Stimulated activated naive B cell treated with anti-CD40 and anti-IgM and Interleukin-4, amounts not matched to agents 10 μg/mL and 1 μg/mL and 100 μg/mL, for 72 hours (primary cell): ENCODE results near the gene CCRL2.
"Not testable (repeated sequence)": the region's sequence is repeated elsewhere in the genome, so short reads cannot be mapped to it uniquely, and the experiment has no call there.

ENCODE experiments used
- ATAC-seq, 2 donors: fragments of 150-1000 bp; cut with Tn5 transposase; replicated peaks; 2 replicates each; pipeline ENCODE4 v1.10.0; 2021; ENCODE audit warnings: moderate library complexity in 1 of 2
- DNase-seq: peaks from one replicate; pipeline ENCODE4 v3.0.0; 2021
- H3K27ac Mint-ChIP-seq: one replicate; pipeline ENCODE4 v1.8.0; 2022; ENCODE audit warnings: mild to moderate bottlenecking, mixed read lengths
- H3K27me3 Mint-ChIP-seq, 2 donors: one replicate each; pipeline ENCODE4 v1.8.0; 2022; ENCODE audit warnings: mixed read lengths in 2 of 2
- H3K36me3 Mint-ChIP-seq, 2 donors: one replicate each; pipeline ENCODE4 v1.8.0; 2022; ENCODE audit warnings: mixed read lengths in 2 of 2, mild to moderate bottlenecking in 1 of 2
- H3K4me1 Mint-ChIP-seq, 2 donors: one replicate each; pipeline ENCODE4 v1.8.0; 2022; ENCODE audit warnings: mixed read lengths in 2 of 2, mild to moderate bottlenecking in 1 of 2
- H3K4me3 Mint-ChIP-seq, 2 donors: one replicate each; pipeline ENCODE4 v1.8.0; 2022; ENCODE audit warnings: mild to moderate bottlenecking in 2 of 2, mixed read lengths in 2 of 2, moderate library complexity in 1 of 2
- H3K9me3 Mint-ChIP-seq, 2 donors: one replicate each; pipeline ENCODE4 v1.8.0; 2022; ENCODE audit warnings: mixed read lengths in 2 of 2, mild to moderate bottlenecking in 1 of 2

The CCRL2 gene

DNA sequence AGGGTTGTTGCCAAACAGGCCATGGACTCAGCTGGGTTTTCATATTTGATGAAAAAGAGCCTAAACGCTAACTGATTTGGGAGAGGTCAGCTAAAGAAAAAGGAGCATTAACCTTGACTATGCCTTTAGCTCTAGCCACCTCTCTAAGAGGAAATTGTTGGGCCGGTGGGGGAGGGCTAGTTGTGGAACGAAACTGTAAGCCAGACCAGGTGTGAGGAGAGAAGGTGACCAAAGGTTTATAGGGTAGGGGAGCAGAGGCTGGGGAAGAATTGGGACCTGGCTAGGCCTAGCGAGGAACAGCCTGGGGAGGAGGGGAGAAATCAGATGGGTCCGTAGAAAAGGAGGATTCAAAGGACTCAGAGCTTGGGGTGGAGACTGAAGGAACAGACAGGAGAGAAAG lies 15.5 kb upstream of the CCRL2 start:
- not testable (repeated sequence) for H3K27ac Mint-ChIP-seq

DNA sequence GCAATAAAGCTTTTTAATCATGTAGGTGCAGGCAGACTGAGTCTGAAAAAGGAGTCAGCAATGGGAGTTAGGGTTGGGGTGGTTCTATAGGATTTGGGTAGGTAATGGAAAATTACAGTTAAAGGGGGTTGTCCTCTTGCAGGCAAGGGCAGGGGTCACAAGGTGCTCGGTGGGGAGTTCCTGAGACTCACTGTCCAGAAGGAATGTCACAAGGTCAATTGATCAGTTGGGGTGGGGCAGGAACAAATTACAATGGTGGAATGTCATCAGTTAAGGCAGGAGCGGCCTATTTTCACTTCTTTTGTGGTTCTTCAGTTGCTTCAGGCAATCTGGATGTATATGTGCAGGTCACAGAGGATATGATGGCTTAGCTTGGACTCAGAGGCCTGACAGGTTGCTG lies 14.0 kb upstream of the CCRL2 start:
- no peaks in the 10 kb centered on the region for H3K9me3 Mint-ChIP-seq
- H3K27ac Mint-ChIP-seq = no peak overlapping the region
- no peaks in the 10 kb centered on the region for H3K36me3 Mint-ChIP-seq
- H3K27me3 Mint-ChIP-seq = peaks cover 4 to 5% of the 10 kb centered on the region in 2 donors
- peaks cover 19 to 23% of the 10 kb centered on the region in 2 donors for H3K4me1 Mint-ChIP-seq
- H3K4me3 Mint-ChIP-seq = no peak overlapping the region
- ATAC-seq (no peak), DNase-seq (no peak)

More for the DNA sequence above, 15.5 kb upstream of the CCRL2 start:
- not testable (repeated sequence) for ATAC-seq, DNase-seq, H3K4me3 Mint-ChIP-seq, H3K36me3 Mint-ChIP-seq, H3K9me3 Mint-ChIP-seq, H3K27me3 Mint-ChIP-seq
- H3K4me1 Mint-ChIP-seq = peaks cover 14 to 17% of the 10 kb centered on the region in 2 donors

DNA sequence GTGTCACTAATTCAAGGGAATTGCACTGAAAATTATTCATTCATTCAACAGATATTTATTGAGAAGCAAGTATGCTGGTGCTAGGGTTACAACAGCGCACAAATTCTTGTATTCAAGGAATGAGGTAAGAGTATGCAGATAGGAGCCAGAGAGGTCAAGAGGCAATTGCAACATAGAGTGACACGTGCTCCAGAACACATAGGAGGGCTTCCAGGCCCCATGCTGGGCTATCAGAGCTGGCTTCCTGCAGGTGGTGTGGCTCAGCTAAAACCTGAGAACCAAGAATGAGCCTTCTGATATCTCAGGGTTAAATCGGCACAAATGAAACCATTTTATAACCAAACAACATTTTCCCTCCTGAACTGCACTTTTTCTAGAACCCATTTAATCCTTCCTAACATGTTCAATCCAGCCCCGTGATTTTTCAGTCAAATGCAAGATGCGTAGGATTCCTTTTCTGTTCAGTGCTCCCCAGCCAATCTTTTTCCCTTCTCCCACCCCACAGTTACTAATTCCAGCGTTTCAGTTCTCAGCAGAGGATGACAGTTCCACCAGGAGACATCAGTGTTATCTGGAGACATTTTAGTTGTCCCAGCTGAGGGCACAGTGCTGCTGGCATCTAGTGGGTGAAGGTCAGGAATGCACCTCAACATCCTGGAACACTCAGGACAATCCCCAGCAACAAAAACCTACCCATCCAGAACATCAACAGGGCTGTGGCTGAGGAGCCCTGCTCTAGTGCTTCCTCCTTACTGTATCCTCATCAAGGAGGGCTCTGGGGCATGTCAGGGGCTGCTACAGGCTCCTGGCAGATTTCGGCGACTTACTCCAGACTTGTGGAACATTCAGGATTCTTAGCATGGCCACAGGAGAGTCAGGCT lies 13.3 kb upstream of the CCRL2 start:
- ATAC-seq (no peak), DNase-seq (no peak)
- Mint-ChIP-seq H3K27me3 (peaks cover 4 to 5% of the 10 kb centered on the region in 2 donors), H3K36me3 (no peaks in the 10 kb centered on the region), H3K4me1 (peaks cover 19 to 23% of the 10 kb centered on the region in 2 donors), H3K4me3 (no peak overlapping the region), H3K27ac (no peak overlapping the region), H3K9me3 (no peaks in the 10 kb centered on the region)

DNA sequence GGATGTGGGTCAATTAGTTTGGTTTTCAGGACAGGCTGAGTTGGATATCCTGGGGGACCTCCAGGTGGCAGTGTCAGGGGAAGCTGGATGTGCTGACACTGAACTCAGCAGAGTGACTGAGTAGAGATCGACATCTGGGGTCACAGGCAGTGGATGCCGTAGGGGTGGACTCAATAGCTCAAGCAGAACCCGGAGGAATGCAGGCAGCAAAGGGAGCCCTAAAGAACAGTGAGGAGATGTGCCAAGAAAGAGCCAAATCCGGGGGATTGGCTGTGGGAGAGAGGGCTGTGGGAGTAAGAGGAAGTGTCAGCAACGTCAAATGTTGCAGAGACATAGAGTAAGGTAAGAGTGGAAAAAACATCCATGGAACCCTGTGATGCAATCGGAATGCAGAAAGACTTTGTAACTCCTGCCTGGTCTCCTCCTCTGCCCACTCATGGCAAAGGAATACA lies 11.8 kb upstream of the CCRL2 start:
- DNase-seq = no peak
- Mint-ChIP-seq H3K27me3 (peaks cover 4 to 5% of the 10 kb centered on the region in 2 donors), H3K36me3 (no peaks in the 10 kb centered on the region), H3K4me3 (no peak overlapping the region), H3K4me1 (peaks cover 19 to 23% of the 10 kb centered on the region in 2 donors), H3K27ac (peak overlapping the region; percentile 63), H3K9me3 (no peaks in the 10 kb centered on the region)
- peak in 1 of 2 donors; percentile 50 for ATAC-seq

DNA sequence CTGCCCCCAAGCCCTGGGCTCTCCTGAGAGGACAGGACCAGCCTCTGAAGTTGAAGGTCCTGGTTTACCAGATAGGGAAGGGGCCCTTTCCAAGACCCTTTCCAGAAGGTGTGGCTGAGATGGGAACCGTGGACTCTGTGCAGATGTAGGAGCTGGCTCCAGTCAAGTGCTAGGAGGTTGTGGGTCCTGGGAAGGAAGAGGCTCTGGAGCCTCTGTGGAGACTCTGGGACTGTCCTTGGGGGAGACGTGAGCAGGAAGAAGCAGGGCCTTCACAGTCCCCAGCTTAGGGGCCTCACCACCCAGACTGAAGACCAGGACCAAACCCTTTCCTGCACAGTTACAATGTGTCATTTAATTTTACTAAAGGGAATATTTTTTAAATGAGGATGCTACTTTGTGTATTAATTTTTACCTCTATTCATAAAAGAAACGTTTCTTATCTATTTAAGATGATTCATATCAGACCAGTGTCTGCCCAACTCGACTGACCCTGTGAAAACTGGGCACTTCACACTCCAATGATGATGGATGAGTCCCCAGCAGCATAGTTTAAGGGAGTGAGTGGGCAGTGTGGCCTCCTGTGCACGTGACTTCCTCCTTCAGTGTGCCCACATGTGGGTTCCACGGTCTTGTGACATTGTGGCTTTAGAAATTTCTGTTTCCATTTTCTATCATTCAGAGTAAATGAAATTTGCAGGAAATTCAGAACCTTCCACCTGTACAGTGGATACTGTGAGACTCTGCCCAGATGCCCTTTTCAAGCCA lies 11.1 kb upstream of the CCRL2 start:
- Mint-ChIP-seq H3K4me3 (no peak overlapping the region), H3K4me1 (peaks cover 19 to 23% of the 10 kb centered on the region in 2 donors), H3K36me3 (no peaks in the 10 kb centered on the region), H3K27me3 (peaks cover 4 to 5% of the 10 kb centered on the region in 2 donors), H3K9me3 (no peaks in the 10 kb centered on the region), H3K27ac (peak overlapping the region; percentile 10)
- ATAC-seq = peak; percentile 79 to 80
- no peak for DNase-seq

DNA sequence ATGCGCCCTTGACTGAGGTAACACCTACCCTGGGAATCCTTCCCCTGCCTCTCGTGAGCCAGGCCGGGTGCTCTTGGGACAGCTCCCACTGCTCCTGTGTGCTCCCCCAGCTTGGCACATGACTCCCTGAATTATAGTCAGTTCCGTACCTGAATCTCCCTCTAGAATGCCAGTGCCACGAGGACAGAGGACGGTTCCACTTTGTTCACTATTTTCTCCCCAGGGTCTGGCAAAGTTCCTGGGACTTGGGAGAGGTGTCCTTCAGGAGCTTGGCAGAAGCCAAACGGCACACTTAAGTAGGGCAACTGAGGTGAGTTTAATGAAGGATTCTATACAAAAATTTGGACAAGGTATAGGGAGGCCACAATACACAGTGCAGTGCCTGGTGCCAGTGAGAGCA lies 9.9 kb upstream of the CCRL2 start:
- ATAC-seq (no peak), DNase-seq (no peak)
- no peak overlapping the region for H3K4me3 Mint-ChIP-seq
- no peak overlapping the region for H3K27ac Mint-ChIP-seq
- no peaks in the 10 kb centered on the region for H3K9me3 Mint-ChIP-seq
- no peaks in the 10 kb centered on the region for H3K36me3 Mint-ChIP-seq
- peaks cover 4 to 5% of the 10 kb centered on the region in 2 donors for H3K27me3 Mint-ChIP-seq
- H3K4me1 Mint-ChIP-seq = peaks cover 19 to 23% of the 10 kb centered on the region in 2 donors

DNA sequence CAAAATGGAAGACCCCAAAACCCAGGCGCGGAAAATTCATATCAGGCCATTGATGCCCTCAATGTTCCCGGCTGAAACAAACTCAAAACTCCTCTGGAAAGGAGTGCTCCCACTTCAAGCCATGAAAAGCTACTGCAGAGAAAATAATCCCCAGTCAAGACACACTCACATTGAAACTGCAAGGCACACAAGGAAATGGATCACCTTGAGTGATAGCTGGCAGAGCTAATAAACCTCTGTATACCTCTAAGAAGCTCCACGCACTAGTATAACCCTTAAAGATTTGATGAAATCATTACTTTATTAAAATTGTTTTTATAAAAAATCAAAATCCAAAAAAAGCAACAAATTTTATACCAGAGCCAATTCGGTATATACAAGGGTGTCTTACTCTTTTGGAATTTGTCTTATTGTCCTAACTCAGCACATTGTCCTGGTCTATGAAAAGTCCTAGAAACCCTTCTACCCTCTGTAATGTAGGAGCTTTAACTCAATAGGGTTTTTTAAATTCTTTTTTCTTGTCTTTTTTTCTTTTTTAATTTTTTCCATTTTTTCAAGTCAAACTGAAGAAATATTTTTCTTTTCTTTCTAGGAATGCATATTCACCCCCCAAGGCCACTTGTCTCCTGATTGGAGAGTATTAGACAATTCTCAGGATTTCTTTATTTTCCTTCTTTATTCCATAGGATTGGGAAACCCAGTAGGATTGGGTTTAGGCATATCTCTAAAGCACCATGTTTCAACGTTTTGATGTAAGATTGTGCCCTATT lies 8.7 kb upstream of the CCRL2 start:
- no peak overlapping the region for H3K27ac Mint-ChIP-seq
- no peaks in the 10 kb centered on the region for H3K36me3 Mint-ChIP-seq
- H3K27me3 Mint-ChIP-seq = peaks cover 4 to 5% of the 10 kb centered on the region in 2 donors
- no peaks in the 10 kb centered on the region for H3K9me3 Mint-ChIP-seq
- ATAC-seq (no peak), DNase-seq (no peak)
- no peak overlapping the region for H3K4me3 Mint-ChIP-seq
- H3K4me1 Mint-ChIP-seq = peaks cover 19 to 23% of the 10 kb centered on the region in 2 donors

DNA sequence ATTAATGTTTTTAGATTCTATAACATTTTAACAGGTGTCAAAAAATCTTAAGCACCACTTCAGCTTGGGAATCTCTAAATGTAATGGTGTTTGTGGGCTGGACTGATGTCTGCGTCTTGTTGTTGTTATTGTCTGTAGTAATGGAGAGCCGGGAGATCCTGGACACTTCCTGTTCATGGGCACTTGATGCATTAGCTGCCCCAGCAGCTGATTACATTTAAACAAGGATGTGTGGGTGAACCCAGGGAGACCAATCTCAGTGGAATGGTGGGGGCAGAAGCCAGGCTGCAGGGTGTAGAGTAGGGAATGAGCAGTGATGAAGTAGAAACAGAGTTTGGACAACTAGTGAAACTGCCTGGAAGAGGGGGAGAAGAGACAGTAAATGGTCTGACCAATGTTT lies 8.0 kb upstream of the CCRL2 start:
- Mint-ChIP-seq H3K4me3 (no peak overlapping the region), H3K27me3 (peaks cover 4 to 5% of the 10 kb centered on the region in 2 donors), H3K27ac (no peak overlapping the region), H3K36me3 (no peaks in the 10 kb centered on the region), H3K9me3 (no peaks in the 10 kb centered on the region), H3K4me1 (peaks cover 19 to 23% of the 10 kb centered on the region in 2 donors)
- ATAC-seq (no peak), DNase-seq (no peak)

DNA sequence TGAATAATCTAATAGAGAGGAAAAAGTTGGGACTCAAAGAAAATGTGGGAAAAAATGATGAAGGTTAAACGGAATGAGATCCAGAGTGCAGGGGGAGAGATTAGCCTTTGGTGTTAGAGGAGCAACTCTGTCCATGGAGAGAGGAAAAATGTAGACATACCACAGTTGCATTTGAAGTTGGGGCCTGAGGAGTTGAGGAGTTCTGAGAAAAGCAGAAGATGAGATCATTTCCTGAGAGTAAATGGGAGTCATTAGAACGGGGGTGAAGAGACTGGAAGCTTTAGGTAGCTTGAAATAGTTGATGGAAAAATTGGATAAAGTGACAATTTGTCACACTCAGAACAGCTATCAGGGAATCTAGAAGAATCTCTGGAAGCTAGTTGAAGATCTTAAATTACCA lies 7.5 kb upstream of the CCRL2 start:
- no peak overlapping the region for H3K27ac Mint-ChIP-seq
- H3K36me3 Mint-ChIP-seq = no peaks in the 10 kb centered on the region
- H3K27me3 Mint-ChIP-seq = peaks cover 4 to 5% of the 10 kb centered on the region in 2 donors
- no peak overlapping the region for H3K4me3 Mint-ChIP-seq
- H3K9me3 Mint-ChIP-seq = no peaks in the 10 kb centered on the region
- ATAC-seq (no peak), DNase-seq (no peak)
- H3K4me1 Mint-ChIP-seq = peaks cover 19 to 24% of the 10 kb centered on the region in 2 donors

DNA sequence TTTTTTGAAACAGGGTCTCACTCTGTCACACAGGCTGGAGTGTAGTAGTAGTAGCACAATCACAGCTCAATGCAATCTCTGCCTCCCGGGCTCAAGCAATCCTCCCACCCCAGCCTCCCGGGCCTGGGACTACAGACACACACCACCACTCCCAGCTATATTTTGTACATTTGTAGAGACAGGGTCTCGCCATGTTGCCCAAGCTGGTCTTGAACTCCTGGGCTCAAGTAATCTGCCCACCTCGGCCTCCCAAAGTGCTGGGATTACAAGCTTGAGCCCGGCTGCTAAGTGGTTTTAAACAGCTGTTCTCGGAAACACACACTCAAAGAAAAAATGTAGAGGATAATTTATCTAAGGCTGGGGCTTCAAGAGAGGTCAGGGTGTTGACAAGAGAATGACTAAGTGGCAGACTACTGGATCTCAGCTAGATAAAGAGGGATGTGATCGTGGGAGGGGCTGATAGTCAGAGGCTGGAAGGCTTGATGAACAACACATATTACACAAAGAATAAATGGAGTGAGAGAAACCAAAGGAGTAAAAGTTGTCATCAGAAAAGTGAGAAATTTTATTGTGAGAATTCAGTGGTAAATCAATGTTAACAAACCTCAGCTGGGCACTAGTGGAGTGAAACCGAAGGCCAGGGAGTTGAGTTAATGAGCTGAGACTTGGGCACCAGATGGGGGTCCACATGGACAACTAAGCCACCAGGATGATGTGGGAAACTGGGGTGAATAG lies 6.9 kb upstream of the CCRL2 start:
- ATAC-seq (no peak), DNase-seq (no peak)

DNA sequence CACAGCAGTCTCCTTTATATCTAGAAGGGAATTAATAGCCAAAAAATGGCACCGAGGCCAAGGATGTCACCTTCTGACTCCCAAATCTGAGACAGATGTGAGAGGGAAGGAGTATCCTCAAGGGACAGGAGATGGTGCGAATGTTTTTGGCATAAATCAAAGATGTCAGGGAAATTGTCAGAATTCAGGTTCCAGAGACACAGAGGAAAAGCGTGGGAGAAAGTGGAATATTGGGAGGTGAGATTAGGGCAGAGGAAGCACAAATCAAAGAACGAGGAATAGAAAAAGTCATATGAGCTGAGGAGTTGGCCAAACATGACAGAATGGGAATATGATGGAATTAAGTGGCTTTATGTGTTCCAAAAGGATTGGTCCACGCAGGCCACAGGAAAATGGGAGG lies 6.2 kb upstream of the CCRL2 start:
- H3K9me3 Mint-ChIP-seq = no peaks in the 10 kb centered on the region
- no peak overlapping the region for H3K4me3 Mint-ChIP-seq
- H3K27ac Mint-ChIP-seq = no peak overlapping the region
- ATAC-seq (no peak), DNase-seq (no peak)
- no peaks in the 10 kb centered on the region for H3K27me3 Mint-ChIP-seq
- H3K36me3 Mint-ChIP-seq = no peaks in the 10 kb centered on the region
- peaks cover 17 to 27% of the 10 kb centered on the region in 2 donors for H3K4me1 Mint-ChIP-seq

More for the DNA sequence above, 6.9 kb upstream of the CCRL2 start:
- Mint-ChIP-seq H3K9me3 (no peaks in the 10 kb centered on the region), H3K27ac (no peak overlapping the region), H3K4me3 (no peak overlapping the region), H3K36me3 (no peaks in the 10 kb centered on the region), H3K4me1 (peaks cover 17 to 27% of the 10 kb centered on the region in 2 donors), H3K27me3 (peaks cover 2% of the 10 kb centered on the region in 2 donors)

DNA sequence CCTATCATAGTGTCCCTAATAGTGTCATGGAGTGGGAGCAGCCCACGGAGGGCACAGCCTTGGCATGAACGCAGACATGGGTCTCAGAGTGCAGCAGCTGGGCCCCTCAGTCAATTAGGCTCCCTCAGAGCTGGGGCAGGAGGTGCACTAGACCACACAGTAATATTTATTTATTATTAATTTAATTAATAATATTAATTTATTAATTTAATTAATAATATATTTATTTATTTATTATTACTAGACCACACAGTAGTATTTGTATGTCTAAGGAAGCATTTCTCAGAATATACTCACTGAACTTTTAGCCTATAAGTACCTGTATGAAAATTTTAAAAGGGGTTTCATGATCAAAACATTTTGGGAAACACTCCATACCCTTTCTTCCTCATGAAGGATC lies 5.5 kb upstream of the CCRL2 start:
- Mint-ChIP-seq H3K27ac (no peak overlapping the region), H3K4me3 (no peak overlapping the region), H3K36me3 (peaks cover 2 to 4% of the 10 kb centered on the region in 2 donors), H3K9me3 (peaks cover under 1 to 1% of the 10 kb centered on the region in 2 donors), H3K4me1 (peaks cover 16 to 27% of the 10 kb centered on the region in 2 donors), H3K27me3 (no peaks in the 10 kb centered on the region)
- DNase-seq (no peak), ATAC-seq (no peak)

DNA sequence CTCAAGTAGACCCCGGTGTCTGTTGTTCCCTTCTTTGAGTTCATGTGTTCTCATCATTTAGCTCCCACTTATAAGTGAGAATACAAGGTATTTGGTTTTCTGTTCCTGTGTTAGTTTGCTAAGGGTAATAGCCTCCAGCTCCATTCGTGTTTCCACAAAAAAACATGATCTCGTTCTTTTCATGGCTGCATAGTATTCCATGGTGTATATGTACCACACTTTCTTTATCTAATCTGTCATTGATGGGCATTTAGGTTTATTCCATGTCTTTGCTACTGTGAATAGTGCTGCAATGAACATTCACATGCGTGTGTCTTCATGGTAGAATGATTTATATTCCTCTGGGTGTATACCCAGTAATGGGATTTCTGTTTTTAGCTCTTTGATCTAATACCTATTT lies 4.2 kb upstream of the CCRL2 start:
- H3K4me3 Mint-ChIP-seq, DNase-seq, H3K9me3 Mint-ChIP-seq, H3K27me3 Mint-ChIP-seq, H3K27ac Mint-ChIP-seq, ATAC-seq: not testable (repeated sequence)
- Mint-ChIP-seq H3K4me1 (peaks cover 19 to 35% of the 10 kb centered on the region in 2 donors), H3K36me3 (peaks cover 5 to 11% of the 10 kb centered on the region in 2 donors)
